ENCODE measurements around the gene KAZN.

DNA sequence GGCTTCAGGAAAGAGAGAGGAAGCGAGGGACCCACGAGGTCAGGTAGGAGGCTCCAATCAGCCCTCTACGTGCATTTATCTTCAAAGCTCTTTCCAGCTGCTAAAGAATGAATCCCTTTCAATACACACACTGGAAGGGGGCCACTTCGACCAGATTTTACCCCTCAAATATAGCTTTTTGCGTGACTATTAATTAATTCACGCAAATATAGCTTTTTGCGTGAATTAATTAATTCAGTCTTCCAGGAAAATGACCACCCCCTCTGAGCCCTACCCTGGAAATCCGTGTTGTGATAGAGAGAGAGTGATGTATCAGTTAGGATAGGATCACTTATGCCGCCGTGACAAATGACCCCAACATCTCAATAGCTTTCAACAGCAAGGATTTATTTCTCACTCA lies 289.9 kb downstream of the KAZN start:
- TF ChIP-seq EZH2 (IDR thresholded peaks at IDR 0.05; ENCODE audit: insufficient read depth, low read length) = no peak
- TF ChIP-seq, protein P1, sequence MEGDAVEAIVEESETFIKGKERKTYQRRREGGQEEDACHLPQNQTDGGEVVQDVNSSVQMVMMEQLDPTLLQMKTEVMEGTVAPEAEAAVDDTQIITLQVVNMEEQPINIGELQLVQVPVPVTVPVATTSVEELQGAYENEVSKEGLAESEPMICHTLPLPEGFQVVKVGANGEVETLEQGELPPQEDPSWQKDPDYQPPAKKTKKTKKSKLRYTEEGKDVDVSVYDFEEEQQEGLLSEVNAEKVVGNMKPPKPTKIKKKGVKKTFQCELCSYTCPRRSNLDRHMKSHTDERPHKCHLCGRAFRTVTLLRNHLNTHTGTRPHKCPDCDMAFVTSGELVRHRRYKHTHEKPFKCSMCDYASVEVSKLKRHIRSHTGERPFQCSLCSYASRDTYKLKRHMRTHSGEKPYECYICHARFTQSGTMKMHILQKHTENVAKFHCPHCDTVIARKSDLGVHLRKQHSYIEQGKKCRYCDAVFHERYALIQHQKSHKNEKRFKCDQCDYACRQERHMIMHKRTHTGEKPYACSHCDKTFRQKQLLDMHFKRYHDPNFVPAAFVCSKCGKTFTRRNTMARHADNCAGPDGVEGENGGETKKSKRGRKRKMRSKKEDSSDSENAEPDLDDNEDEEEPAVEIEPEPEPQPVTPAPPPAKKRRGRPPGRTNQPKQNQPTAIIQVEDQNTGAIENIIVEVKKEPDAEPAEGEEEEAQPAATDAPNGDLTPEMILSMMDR (IDR thresholded peaks at IDR 0.05; ENCODE audit: insufficient read depth, low read depth, low read length) = no peak
